ENCODE results near the gene CCBE1.
"Not testable (repeated sequence)": the region's sequence is repeated elsewhere in the genome, so short reads cannot be mapped to it uniquely, and the experiment has no call there.

Gene CCBE1

DNA sequence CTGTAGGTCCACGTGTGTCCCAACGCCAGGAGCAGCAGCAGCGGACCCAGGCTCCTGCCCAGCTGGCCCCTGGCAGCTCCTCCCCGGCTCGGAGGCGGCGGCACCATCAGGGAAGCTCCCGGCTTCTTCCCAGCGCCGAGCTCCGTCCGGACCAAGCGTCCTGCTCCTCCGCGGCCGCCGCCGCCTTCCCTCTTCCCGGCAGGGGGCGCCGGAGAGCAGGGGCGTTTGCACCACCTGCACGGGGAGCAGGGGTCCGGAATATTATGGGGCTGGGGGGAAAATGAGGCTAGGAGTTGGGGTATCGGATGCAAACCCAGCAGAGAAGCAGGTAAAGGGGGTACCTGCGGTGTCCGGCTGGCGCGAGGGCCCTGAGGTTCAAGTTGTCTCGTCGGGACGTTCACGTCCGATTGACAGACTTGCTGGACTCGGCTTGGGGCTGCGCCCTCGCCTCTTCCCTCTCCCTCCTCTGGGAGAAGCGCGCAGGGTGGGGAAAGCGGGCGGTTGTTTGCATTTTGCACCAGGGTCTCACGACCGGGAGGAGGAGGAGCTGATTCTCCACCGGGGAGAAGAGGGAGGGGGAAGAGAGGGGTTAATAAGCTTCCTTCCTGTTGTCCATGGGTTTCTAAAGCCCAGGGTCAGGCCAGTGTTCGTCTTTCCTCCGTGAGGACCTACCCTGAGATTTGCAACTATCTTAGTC lies at the start of gene CCBE1:
Gene CCBE1, minus strand, starts transcription at position 188 of the 697 bp plus-strand sequence.
- DNase-seq = no peak

DNA sequence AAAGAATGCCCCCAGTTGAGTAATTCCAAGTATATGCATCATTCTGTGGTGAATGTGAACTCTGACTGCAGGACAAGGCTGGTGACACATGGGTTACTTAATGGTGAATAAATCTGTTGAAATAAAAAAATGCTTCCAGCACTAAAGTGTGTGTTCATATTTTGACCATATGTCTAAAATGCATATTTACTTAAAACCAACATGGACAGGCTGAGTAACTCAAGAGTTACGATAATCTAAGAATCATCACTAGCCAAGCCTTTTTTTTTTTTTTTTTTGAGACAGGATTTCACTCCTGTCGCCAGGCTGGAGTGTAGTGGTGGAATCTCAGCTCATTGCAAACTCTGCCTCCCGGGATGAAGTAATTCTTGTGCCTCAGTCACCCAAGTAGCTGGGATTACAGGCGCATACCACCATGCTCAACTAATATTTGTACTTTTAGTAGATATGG lies 47.1 kb upstream of the CCBE1 start:
- DNase-seq = no peak

DNA sequence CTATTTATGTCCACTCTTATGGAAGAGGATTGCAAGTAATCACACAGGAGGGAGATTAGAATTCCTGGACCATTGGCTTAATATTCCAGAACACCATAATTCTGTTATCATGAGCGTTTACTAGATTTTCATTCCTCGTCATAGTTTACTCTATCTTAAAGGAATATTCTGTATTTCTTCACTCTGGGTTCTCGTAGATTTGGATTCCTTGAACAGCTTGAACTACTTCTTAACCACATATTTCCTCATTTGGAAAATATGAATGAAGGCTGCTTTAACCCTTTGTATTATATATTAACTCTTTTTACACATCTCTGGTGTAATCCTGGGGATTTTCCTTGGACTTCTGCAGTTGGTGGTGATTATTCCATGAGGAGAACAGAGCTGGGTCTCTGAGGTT lies 46.3 kb upstream of the CCBE1 start:
- DNase-seq = no peak

DNA sequence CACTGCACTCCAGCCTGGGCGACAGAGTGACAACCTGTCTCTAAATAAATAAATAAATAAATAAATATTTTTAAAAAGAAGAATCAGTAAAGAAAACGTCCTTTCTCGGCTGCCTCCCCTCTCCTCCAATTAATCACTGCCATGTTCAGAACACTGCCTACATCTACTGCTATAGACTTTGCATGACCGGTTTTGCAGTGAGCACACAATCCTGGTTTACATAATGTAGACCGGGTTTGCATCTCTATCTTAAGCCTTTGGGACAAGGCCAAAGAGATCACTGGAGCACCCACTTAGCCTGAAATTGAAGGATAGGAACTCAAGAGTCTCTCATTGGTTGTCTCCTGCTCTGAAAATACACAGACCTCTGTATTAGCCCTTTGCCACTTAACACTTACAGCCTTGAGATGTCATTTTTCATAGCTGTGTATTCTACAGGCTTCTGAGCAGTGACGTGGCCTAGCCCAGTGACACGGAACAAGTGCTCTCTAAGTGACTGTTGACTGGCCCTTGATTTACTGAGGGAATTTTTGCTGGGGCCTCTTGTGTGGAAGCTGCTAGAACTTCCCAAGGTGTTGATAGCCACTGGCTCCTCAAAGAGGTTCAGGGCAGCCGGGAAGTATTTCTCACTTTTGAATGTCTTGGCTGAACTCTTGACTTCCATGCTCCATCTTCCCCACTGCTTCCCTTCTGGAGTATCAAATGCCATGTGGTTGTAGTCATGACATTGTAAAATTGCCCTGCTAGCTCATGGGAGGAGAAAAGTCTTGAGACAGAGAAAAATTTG lies 45.3 kb upstream of the CCBE1 start:
- DNase-seq = no peak

DNA sequence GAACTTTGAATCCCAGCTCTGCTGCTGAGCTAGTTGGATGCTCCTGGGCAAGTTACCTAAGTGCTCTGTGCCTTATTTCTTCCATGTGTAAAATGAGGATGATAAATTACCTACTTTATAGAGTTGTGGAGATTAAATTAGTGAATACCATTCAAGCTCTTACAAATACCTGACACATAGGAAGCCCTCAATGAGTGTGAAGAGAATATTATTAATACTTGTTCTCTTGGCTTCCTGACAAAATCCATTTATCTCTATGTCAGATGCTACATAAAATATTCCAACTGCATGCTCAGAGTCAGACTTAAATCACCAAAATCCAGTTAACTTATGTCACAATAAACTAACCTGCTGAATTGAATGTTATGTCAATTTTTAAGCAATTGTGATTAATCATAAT lies 42.9 kb upstream of the CCBE1 start:
- DNase-seq = no peak

DNA sequence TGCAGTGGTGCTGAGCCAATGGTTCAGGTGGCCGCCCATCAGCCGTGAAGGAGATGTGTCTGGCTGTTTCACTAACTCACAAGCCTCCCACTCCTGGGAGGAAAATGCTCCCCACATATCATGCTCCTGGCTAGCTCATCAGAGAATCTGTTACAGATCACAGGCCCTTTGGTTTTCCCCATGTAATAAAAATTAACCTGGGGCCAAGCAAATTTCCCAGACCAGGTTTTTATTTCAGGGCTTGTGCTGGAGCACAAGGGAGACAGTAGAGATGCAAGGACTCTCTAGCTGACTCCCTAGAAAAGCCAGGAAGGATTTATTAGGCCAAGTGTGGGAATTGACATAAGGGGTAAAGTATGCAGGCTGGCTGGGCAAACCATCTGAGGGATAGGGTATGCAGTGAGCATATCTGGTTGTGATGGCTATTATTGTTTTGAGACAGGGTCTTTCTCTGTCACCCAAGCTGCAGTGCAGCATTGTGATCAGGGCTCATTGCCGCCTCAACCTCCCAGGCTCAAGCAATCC lies 40.6 kb upstream of the CCBE1 start:
- no peak for DNase-seq

DNA sequence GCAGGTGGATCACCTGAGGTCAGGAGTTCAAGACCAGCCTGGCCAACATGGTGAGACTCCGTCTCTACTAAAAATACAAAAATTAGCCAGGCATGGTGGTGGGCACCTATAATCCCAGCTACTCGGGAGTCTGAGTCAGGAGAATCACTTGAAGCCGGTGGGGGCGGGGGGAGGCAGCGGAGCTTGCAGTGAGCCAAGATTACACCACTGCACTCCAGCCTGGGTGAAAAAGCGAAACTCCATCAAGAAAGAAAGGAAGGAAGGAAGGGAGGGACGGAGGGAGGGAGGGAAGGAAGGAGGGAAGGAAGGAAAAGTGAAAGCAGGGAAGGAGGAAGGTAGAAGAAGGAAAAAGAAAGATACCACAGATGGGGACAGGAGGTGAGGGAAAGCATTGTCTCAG lies 40.1 kb upstream of the CCBE1 start:
- not testable (repeated sequence) for DNase-seq

DNA sequence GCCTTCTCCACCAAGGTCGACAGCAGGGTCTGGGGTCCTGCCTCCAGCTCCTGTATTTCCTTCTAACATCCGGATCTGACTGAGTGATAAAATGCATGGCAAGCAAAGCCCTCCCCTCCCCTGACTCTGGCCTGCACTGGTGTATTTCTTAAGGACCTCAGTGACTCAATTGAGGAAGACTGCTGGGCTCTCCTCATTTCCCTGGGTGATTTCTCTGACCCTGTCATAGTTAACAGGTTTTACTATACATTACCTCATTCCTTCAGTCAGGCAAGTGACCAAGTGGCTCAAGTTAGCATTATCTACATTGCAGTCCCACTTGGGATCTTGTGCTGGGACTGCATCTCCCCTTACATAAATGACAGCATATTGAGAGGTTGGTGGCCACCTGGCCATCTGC lies 38.8 kb upstream of the CCBE1 start:
- no peak for DNase-seq

DNA sequence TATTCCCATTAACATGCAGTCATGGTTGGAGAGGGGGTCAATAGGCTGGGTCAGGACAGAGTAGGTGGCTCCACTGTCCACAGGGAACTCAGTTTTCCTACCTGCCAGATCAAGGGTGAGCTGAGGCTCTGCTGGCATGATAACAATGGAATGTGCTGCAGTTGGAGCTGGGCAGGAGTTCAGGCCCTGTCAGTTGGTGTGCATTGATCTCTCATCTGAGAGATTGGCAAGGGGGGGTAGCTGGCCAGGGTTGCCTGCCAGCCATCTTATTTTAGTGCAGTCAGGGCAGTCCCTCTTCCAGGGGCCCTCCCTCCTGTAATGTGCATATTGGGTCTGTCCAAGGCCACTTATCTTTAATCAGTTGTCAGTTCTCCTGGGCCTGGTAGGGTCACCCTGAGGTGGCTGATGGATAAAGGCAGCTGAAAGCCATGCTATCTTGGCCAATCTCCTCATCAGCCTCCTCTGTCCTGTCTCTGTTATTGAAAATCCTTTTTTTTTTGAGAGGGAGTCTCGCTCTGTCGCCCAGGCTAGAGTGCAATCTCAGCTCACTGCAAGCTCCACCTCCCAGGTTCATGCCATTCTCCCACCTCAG lies 38.1 kb upstream of the CCBE1 start:
- no peak for DNase-seq

DNA sequence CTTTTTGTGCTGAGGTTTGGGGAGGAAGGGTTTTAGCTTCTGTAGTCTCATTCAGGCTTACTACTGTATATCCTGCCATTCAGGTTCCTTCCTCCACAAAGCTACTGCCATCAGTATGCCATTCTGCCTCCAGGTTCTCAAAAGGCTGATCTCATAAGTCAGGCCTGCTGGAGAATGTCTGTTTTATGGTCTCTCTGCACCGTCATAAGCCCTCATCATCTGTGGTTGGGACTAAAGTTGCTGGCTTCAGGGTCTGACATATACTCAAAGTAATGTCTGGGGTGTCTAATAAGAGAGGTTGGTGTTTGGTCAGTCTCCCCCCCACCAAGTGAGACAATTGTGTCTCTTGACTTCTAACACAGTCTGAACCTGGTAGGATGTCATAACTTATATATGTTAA lies 36.2 kb upstream of the CCBE1 start:
- no peak for DNase-seq

DNA sequence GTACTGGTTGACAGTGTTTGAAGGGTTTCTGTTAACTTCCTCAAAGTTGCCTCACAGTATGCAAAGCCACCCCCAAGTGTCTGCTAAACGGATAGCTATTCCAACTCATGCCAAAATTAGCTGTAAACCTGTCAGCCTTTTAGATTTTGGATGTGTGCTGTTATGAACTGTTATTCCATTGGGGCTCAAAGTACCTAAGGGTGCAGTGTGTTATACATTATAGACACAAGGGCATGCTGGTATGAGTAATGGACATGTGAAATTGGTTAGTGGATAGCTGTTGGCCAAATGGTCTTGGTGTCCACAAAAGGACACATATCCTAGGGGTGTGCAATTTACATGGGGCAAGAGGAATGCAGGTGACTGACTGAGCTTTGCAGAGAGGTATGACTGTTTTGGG lies 33.7 kb upstream of the CCBE1 start:
- DNase-seq = no peak

DNA sequence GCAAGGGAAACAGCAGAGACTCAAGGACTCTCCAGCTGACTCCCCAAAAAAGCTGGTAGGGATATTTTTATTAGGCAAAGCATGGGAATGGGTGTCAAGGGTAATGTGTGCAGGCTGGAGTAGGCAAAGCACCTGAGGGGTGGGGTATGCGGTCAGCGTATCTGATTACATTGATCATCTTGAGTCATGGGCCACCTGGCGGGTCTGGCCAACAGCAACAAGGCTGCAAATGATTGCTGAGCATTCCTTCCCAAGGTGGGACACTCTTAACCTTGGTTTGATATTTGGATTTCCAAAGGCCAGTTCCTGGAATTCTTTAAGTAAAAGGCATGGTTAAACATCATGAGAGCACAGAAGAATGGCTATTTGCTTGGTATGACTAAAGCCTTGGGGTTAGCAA lies 32.6 kb upstream of the CCBE1 start:
- no peak for DNase-seq

DNA sequence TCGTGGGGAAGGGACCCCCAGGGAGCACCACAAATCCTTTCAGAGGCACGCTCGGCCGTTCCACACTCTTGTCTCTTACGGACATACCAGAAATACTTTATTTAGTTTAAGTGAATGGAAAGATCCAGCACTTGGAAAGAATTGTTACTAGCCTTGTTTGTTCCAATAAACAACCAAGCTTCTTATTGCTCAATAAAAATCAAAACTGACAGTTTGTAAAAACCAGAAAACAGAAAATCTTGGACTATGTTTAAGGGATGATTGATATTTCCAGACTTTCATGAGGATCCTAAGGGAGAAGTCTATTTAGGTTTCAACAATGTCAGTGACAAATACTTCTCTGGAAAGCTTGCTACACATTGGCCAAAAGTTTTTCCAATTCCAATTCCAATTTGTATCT lies 31.6 kb upstream of the CCBE1 start:
- no peak for DNase-seq

DNA sequence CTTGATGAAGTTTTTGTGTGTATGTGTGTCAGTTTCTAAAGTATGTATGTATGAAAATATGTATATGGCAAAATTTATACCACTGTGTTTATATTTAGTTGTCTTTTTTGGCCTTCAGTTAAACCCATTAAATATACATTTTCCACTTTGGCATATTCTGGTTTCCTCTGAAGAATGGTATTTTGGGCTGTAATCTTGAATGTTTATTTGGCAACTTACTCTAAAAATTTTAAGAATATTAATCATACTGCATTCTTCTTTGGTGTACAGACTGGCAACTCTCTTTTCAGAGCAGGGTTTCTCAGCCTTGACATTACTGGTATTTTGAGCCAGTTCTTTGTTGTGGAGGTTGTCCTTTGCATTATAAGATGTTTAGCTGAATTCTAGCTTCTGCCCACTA lies 27.9 kb upstream of the CCBE1 start:
- DNase-seq = no peak

DNA sequence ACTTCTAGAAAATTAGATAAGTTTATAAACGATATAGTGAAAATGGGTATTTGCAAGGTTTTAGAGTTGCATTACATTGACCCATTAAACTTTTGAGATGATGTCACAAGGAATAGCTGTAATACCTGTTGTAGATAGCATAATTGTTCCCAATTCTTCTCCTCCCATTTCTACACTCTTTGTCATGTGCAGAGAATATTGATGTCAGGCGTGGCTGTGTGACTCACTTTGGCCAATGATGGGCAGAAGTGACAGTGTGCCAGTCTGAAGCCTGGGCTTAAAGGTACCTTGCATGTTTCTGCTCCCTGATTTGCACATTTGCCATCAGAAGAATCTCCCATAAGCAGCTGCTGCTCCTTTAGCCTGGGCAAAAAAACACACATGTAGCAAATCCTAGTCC lies 26.9 kb upstream of the CCBE1 start:
- no peak for DNase-seq

DNA sequence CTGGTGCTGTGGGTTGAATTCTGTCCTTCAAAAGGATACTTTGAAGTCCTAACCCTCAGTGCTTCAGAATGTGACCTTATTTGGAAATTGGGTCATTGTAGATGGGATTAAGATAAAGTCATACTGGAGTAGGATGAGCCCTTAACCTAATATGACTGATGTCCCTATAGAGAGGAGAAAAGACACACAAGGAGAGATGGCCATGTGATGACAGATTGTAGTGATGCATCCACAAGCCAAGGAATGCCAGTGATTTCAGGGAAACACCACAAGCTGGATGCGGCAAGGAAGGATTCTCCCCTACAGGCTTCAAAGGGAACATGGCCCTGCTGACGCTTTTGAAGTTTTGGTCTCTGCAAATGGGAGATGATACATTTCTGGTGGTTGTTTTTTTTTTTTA lies 24.7 kb upstream of the CCBE1 start:
- no peak for DNase-seq

DNA sequence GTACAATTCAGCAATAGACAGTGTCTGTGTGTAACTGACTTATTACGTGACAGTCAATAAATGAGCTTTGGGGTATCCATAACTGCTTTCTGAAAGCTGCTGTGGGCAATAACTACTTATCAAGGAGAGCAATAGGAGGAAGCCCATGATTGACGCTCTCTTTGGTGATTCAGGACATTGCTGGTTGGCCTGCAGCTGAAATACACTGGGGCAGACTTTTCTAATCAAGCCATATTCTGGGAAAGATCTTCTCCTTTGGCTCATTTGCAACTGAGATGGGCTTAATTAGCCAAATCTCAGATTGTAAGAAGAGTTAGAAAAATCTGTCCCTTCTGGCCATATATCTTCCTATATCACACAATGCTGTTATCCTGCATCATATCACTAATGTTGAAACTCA lies 24.0 kb upstream of the CCBE1 start:
- no peak for DNase-seq

DNA sequence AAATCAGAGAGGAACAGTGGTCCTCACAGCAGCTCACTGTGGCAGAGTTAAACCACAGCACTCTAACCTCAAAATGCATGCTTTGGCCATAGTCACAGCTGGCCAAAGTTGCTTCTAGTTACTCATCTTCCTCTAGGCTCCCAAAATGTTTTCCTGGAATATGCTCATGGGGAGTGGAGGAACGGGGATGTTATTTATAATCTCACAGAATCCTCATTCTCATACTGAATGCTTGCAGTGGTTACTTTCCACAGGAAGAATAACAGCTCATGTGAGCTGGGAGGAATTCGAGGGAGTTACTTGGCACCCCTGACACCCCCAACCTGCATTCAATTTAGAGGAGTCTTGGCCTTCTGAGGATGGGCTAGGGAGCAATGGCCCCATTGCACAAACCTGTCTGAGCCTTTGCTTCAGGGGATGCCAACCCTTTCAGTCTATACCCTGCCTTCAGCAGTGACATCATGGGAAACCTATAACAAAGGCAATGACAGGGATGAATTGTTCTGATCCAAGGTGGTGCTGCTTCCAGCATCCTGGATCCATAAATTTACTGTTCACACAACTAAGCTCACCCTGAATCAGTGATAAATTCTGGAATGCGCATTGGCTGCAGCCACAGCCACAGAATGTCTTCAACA lies 22.4 kb upstream of the CCBE1 start:
- no peak for DNase-seq

DNA sequence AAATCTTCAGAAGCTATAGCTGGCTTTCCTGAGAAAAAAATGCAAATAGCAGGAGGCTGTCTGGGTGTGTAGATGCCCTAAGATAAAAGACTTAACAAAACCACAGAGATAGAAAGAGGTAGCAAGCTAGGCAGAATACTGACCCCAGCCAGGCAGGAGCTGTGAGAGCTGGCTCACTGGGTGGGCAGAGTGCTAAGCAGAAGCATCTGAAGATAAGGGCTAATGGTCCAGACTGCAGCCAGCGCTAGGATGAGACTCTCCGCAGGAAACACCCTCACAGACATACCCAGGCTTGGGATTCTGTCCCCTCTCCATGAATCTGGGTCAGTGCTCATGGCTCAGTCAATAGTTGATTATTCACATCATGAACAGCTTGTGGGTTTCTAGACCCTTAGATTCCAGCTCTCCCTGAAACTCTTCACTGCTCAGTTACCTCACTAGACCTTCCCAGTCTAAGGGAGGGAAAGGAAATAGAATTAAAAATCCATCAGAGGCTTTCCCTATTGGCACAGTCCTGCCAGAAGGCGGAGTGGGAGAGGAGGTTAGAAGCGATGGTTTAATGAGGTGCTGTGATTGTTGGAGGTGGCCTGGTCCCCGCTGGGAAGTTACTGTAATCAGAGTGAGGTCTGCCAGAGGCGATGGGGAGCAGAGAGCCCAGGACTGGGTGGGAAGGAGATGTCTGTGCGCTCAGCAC lies 21.4 kb upstream of the CCBE1 start:
- no peak for DNase-seq

DNA sequence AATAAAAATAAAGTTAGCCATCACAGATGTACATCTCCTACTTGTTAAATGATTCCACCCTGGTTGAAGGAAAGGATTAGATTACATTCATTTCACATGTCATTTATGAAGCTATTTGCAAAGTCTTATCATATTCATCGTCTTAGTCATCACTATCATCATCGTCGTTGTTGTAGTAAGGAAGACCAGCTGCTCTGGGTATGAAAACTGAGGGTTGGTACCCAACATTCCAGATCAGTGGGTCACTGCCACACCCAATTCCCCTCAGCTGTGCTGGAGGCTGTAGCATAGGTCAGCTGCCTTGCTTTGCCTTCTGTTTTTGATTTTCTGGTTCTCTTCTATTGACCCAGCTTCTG lies 20.9 kb upstream of the CCBE1 start:
- DNase-seq = no peak

DNA sequence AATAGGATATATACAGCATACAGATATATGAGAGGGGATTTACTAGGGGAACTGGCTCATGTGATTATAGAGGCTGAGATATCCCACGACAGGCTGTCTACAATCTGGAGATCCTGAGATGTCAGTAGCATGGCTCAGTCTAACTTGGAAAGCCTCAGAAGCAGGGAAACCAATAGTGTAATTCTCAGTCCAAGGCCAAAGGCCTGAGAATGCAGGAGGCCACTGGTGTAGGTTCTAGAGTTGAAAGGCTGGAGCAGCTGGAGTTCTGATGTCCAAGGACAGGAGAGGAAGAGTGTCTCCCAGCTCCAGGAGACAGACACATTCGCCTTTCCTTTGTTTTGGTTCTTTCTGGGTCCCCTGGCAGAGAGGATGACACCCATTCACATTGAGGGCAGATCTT lies 20.1 kb upstream of the CCBE1 start:
- DNase-seq = no peak

DNA sequence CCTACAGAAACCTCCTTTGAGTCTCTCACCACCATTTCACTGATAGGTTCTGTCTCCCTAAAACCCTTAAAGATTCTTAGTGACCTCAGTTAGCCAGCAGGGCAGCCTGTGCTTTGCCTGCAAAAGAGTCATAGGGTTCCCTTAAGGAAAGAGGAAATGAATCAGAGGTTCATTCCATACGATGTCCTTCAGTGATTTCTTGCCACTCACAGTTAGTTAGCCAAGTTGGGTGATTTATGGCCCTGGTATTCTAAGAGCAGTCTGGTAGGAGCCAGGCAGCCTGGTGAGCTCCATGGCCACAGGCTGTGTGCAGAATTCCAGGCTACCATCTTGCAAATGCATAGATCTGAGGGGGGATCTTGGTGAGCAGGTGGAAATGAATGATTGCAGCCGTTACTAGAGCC lies 18.7 kb upstream of the CCBE1 start:
- no peak for DNase-seq

DNA sequence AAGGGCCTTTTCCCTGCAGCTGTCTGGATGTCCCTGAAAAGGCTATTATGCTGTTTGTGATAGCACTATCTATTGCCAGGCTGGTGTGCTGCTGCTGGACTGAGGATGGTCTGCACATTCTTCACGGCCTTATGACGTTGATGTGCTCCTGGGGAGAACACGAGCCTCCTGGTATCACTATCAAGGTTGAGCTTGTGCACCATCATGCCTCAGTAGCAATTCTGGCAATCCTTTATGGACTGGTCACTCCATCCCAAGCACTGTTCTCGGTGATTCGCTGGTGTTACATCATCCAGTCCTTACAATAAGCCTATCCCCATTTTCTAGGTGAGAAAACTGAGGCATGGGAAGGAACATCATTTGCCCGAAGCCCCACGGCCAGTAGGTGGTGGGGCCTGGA lies 18.2 kb upstream of the CCBE1 start:
- DNase-seq = no peak

All from activated T-cell treated with anti-CD3 and anti-CD28 coated beads for 4 hours (primary cell).